Fibroblast of the aortic adventitia (primary cell): ENCODE results near the gene EMC1. TPM values are rescaled to one million over a fixed set of nuclear protein-coding genes. Genes with fewer than 3 reads are reported as not detected.
"Not testable (repeated sequence)": the region's sequence is repeated elsewhere in the genome, so short reads cannot be mapped to it uniquely, and the experiment has no call there.

ENCODE experiments used
- DNase-seq: peaks from one replicate; pipeline ENCODE4 v3.0.0-alpha.2; 2010; ENCODE audit warnings: low read depth
- H3K4me3 ChIP-seq: 2 replicates; pipeline ENCODE4 v1.5.1; 2011; ENCODE audit warnings: low read depth, mild to moderate bottlenecking, control low read depth, low read length, moderate library complexity
- CTCF ChIP-seq: IDR thresholded peaks from 2 replicates; pipeline ENCODE4 v1.5.1; 2011; ENCODE audit warnings: mild to moderate bottlenecking, low read length, control low read depth, inconsistent platforms; ENCODE audit not compliant: insufficient read depth
- total RNA-seq: library from RNA; depleted of rRNA; stranded (reverse); fragments of >200 nt; gene quantifications from 2 replicates; pipeline ENCODE4 v1.2.3, GENCODE V29; 2012; ENCODE audit warnings: low replicate concordance

Gene EMC1
- total RNA-seq, 1 donor, result 48.0 TPM

DNA sequence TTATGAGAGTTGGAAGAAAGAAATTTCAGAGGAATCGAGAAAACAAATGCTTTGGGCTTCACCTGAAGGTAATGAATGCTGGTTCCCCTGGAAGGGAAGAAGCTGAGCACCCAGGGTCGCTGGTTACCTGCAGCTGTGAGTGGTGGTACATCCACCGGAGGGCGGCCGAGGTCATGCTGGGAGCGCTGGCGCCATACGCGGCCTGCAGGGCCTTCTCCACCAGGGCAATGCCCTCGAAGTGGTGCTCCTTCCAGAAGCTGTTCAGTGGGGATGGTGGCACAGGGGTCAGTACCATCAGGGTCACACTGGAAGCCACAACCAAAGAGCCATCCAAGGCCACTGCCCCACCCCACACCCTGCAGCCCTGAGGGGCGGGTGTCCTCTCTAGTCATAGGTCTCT lies 17.1 kb upstream of the EMC1 start:
- TF ChIP-seq CTCF, result no peak
- DNase-seq, result no peak
- no peak overlapping the region for H3K4me3 ChIP-seq

DNA sequence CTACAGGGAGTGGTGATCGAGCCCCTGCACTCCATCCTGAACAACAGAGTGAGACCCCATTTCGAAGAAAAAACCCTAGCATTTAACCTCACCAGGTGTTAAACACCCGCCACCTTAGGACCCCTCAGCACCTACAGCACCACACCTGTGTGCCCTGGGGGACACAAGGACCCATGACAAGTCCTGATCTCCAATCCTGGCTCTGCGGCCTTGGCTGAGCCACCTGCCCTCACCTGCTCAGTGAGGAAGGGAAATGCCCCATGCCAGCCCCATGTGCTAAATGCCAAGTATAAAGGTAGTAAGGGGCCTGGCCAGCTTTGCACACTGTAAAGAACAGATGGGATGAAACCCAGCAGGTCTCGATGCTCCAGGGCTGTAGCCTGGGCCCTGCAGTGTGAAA lies 11.4 kb upstream of the EMC1 start:
- TF ChIP-seq CTCF, result no peak
- no peak overlapping the region for H3K4me3 ChIP-seq
- no peak for DNase-seq

GRCh38 chr1:19262047-19262446 lies 10.7 kb upstream of the EMC1 start:
- no peak for DNase-seq
- H3K4me3 ChIP-seq, result no peak overlapping the region
- no peak for TF ChIP-seq CTCF

- no peak for TF ChIP-seq CTCF
- H3K4me3 ChIP-seq, result no peak overlapping the region
- DNase-seq, result peak; percentile 56
Observed at GRCh38 chr1:19260211-19261138, 9.2 kb upstream of the EMC1 start.

- H3K4me3 ChIP-seq, result no peak overlapping the region
- TF ChIP-seq CTCF, result no peak
- DNase-seq, result no peak
Observed at GRCh38 chr1:19258353-19258752, 7.0 kb upstream of the EMC1 start.

DNA sequence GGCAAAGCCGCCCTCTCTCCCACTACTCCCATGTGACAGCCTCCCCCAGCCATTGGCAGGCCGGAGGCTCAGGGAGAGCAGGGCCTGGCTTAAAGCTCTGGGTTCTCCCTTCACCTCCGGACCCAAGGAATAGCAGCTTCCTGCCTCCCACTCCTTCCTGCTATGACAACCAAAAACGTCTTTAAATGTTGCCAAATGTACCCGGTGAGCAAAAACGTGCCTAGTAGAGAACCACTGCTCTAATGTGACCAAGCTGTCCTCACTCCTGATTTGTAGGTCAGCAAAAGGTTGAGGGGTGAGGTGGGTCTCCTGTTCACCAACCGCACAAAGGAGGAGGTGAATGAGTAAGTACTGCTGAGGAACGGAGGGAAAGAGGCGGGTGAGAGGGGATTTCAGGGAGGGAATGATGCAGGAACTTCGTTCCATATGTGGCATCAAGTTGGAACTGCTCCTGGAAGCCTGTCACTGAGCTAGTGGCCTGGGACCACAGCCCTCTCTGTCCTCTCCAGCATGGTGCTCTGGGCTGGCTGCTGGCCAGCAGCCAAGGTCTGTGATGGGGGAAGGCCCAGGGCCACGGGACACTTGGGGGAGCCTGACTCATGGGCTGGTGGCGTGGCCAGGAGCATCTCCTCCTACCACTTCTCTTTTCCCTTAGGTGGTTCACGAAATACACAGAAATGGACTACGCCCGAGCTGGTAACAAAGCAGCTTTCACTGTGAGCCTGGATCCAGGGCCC lies 6.0 kb upstream of the EMC1 start:
- TF ChIP-seq CTCF, result no peak
- no peak overlapping the region for H3K4me3 ChIP-seq
- DNase-seq, result no peak

GRCh38 chr1:19256301-19256700 lies 5.0 kb upstream of the EMC1 start:
- not testable (repeated sequence) for DNase-seq, H3K4me3 ChIP-seq
